SU-DHL-6 (cell line): ENCODE results near the gene SLC27A5.

ENCODE experiments used
- EZH2phosphoT487 ChIP-seq: fragments of 200-600 bp; sonication (generic), shearing (Covaris generic); conservative IDR thresholded peaks from 2 replicates; pipeline ENCODE4 v1.6.1; 2018; ENCODE audit warnings: mild to moderate bottlenecking, antibody characterized with exemption, low read length, moderate library complexity, mixed read lengths
- TF ChIP-seq, protein P1 (sequence below): fragments of 200-600 bp; sonication (generic); IDR thresholded peaks from one replicate; pipeline ENCODE4 v1.5.1; 2017; ENCODE audit warnings: antibody characterized with exemption, mild to moderate bottlenecking, low read length, moderate library complexity; ENCODE audit not compliant: insufficient read depth, poor library complexity, severe bottlenecking

DNA sequence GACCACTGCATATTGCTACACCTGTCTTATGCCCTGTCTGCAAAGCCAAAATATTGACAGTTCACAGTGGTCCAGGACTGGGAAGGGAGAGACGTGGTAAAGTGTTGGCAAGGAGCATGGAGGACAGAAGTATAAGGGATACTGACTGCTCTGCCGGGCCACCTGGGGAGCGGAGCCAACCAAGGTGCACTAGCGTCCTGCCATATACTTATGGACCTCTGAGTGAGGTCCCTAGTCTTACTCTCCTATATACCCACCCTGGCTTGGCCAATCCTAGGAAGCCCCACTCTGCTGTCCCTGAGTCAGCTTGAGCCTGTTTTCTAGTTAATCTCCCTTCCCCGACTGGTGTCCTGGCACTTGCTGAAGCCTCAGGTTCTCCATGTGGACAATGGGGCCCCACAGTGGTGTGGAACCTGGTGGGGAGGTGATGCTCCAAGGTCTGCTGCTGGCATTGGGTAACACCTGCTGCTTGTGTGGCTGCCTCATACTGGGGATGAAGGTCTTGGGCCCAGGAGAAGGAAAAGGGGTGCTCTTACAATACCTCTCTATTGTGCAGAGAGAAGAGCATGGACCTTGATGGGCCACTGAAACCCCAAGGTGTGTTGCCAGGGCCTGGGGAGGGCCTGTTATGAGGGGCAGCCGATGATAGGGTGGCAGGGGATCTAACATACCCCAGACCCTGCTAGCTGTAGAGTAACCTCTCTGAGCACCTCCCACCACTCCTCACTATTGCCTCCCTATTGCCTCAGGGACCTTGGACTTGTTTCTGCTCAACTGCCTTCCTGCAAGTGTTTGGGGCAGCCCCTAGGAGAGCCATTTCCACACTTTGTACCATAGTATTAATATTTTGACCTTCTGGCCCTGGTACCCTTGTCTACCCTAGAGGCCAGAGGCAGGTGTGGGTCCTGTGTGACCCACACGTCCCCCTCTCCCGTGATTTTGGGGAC is 25.3 kb upstream of the SLC27A5 start:
- TF ChIP-seq, protein P1, sequence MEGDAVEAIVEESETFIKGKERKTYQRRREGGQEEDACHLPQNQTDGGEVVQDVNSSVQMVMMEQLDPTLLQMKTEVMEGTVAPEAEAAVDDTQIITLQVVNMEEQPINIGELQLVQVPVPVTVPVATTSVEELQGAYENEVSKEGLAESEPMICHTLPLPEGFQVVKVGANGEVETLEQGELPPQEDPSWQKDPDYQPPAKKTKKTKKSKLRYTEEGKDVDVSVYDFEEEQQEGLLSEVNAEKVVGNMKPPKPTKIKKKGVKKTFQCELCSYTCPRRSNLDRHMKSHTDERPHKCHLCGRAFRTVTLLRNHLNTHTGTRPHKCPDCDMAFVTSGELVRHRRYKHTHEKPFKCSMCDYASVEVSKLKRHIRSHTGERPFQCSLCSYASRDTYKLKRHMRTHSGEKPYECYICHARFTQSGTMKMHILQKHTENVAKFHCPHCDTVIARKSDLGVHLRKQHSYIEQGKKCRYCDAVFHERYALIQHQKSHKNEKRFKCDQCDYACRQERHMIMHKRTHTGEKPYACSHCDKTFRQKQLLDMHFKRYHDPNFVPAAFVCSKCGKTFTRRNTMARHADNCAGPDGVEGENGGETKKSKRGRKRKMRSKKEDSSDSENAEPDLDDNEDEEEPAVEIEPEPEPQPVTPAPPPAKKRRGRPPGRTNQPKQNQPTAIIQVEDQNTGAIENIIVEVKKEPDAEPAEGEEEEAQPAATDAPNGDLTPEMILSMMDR: no peak
- TF ChIP-seq EZH2phosphoT487: no peak
